DOHH2 (cell line): ENCODE data around the gene WASF2.

Source experiments
- H3F3A ChIP-seq: fragments of 200-600 bp; sonication (generic), shearing (Covaris generic); 2 replicates; pipeline ENCODE4 v1.6.0; 2016; ENCODE audit warnings: antibody characterized with exemption, mild to moderate bottlenecking; ENCODE audit not compliant: control insufficient read depth, insufficient read depth
- H3K27ac ChIP-seq: fragments of 200-600 bp; sonication (generic); 2 replicates; pipeline ENCODE4 v1.5.1; 2014; ENCODE audit warnings: low read depth, mild to moderate bottlenecking, low read length, moderate library complexity
- H3K27me3 ChIP-seq: fragments of 200-600 bp; sonication (generic); 2 replicates; pipeline ENCODE4 v1.6.1; 2014; ENCODE audit warnings: mild to moderate bottlenecking, low read length, mixed read lengths; ENCODE audit not compliant: control insufficient read depth
- H3K36me3 ChIP-seq: fragments of 200-600 bp; sonication (generic); 2 replicates; pipeline ENCODE4 v1.6.1; 2014; ENCODE audit warnings: mild to moderate bottlenecking, low read length, moderate library complexity, mixed read lengths; ENCODE audit not compliant: control insufficient read depth
- H3K4me1 ChIP-seq: fragments of 200-600 bp; sonication (generic); 2 replicates; pipeline ENCODE4 v1.6.1; 2014; ENCODE audit warnings: mild to moderate bottlenecking, low read length, mixed read lengths; ENCODE audit not compliant: control insufficient read depth
- H3K4me2 ChIP-seq: fragments of 200-600 bp; sonication (generic); 2 replicates; pipeline ENCODE4 v1.6.0; 2014; ENCODE audit warnings: mild to moderate bottlenecking, low read length, moderate library complexity
- H3K4me3 ChIP-seq: fragments of 200-600 bp; sonication (generic); 2 replicates; pipeline ENCODE4 v1.5.1; 2014; ENCODE audit warnings: mild to moderate bottlenecking, low read length, mixed read lengths
- H3K79me2 ChIP-seq: fragments of 200-600 bp; sonication (generic); 2 replicates; pipeline ENCODE4 v1.6.1; 2014; ENCODE audit warnings: mild to moderate bottlenecking, low read length, mixed read lengths; ENCODE audit not compliant: control insufficient read depth
- H3K9me2 ChIP-seq: fragments of 200-600 bp; sonication (generic); replicated peaks from 2 replicates; pipeline ENCODE4 v1.6.1; 2014; ENCODE audit warnings: mild to moderate bottlenecking, low read length, mixed read lengths; ENCODE audit not compliant: control insufficient read depth
- H3K9me3 ChIP-seq: fragments of 200-600 bp; sonication (generic); 2 replicates; pipeline ENCODE4 v1.6.1; 2014; ENCODE audit warnings: antibody characterized with exemption, low read length, mixed read lengths; ENCODE audit not compliant: control insufficient read depth, insufficient read depth
- H4K20me1 ChIP-seq: fragments of 200-600 bp; sonication (generic); 2 replicates; pipeline ENCODE4 v1.6.0; 2014; ENCODE audit warnings: low read depth, mild to moderate bottlenecking, antibody characterized with exemption, low read length, moderate library complexity; ENCODE audit not compliant: control insufficient read depth, insufficient read depth
- EZH2phosphoT487 ChIP-seq: fragments of 200-600 bp; sonication (generic); IDR thresholded peaks from 2 replicates; pipeline ENCODE4 v1.6.1; 2017; ENCODE audit warnings: borderline replicate concordance, mild to moderate bottlenecking, antibody characterized with exemption, low read length, moderate library complexity, mixed read lengths
- TF ChIP-seq, protein P1 (sequence below): fragments of 200-600 bp; sonication (generic); IDR thresholded peaks from one replicate; pipeline ENCODE4 v1.5.1; 2014; ENCODE audit warnings: antibody characterized with exemption, mild to moderate bottlenecking, low read depth, low read length; ENCODE audit not compliant: poor library complexity, severe bottlenecking

Gene WASF2

DNA sequence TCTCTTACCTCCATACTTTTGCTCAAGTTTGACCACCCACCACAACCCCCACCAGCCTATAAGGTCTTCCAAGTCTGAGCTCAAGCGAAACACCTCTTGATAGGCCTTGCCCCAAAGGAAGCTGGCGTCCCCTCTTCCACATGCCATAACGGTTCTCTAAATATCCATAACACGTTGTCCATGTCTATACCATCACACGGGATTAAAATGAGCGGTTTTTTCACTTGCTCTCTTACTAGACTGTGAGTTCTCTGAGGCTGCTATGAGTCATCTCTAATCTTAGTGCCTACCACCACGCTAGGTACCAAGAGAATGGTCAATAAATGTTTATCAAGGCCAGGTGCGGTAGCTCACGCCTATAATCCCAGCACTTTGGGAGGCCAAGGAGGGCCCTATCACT, 41.0 kb downstream of the WASF2 start:
- no peaks in the 10 kb centered on the region for H3K9me3 ChIP-seq
- H3K4me2 ChIP-seq: no peak overlapping the region
- H4K20me1 ChIP-seq: peaks cover 18% of the 10 kb centered on the region
- no peaks in the 10 kb centered on the region for H3K27me3 ChIP-seq
- no peak overlapping the region for H3K27ac ChIP-seq
- no peaks in the 10 kb centered on the region for H3K9me2 ChIP-seq
- peaks cover 4% of the 10 kb centered on the region for H3F3A ChIP-seq
- H3K4me1 ChIP-seq: peaks cover 37% of the 10 kb centered on the region
- peaks cover 16% of the 10 kb centered on the region for H3K36me3 ChIP-seq
- no peak for TF ChIP-seq EZH2phosphoT487
- TF ChIP-seq, protein P1, sequence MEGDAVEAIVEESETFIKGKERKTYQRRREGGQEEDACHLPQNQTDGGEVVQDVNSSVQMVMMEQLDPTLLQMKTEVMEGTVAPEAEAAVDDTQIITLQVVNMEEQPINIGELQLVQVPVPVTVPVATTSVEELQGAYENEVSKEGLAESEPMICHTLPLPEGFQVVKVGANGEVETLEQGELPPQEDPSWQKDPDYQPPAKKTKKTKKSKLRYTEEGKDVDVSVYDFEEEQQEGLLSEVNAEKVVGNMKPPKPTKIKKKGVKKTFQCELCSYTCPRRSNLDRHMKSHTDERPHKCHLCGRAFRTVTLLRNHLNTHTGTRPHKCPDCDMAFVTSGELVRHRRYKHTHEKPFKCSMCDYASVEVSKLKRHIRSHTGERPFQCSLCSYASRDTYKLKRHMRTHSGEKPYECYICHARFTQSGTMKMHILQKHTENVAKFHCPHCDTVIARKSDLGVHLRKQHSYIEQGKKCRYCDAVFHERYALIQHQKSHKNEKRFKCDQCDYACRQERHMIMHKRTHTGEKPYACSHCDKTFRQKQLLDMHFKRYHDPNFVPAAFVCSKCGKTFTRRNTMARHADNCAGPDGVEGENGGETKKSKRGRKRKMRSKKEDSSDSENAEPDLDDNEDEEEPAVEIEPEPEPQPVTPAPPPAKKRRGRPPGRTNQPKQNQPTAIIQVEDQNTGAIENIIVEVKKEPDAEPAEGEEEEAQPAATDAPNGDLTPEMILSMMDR: no peak
- peaks cover 68% of the 10 kb centered on the region for H3K79me2 ChIP-seq
- no peak overlapping the region for H3K4me3 ChIP-seq

DNA sequence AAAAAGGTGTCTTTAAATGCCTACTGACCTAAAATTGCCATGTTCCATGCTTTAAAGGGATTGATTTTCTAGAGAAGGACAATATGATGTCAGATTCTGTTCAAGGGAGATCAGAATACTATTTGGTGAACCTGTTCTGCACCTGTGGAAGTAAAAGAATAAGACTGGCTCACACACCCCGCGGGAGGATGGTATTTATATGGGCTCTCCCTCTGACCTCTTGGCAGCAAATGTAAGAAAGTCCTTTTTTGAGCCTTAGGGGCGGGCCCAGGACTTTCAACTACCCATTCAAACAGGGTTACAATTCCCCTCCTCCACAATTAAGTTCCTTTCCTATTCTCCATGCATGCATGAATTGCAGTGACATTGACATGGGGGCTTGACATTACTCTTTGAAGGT, 42.1 kb downstream of the WASF2 start:
- Histone ChIP-seq H3K27me3 (no peaks in the 10 kb centered on the region), H3K79me2 (peaks cover 71% of the 10 kb centered on the region), H3K9me2 (no peaks in the 10 kb centered on the region), H3K27ac (no peak overlapping the region), H3K9me3 (no peaks in the 10 kb centered on the region), H3K4me2 (no peak overlapping the region), H4K20me1 (peaks cover 18% of the 10 kb centered on the region), H3F3A (peaks cover 4% of the 10 kb centered on the region), H3K4me1 (peaks cover 38% of the 10 kb centered on the region), H3K4me3 (no peak overlapping the region), H3K36me3 (peaks cover 16% of the 10 kb centered on the region)
- no peak for TF ChIP-seq EZH2phosphoT487
- TF ChIP-seq, protein P1: no peak

DNA sequence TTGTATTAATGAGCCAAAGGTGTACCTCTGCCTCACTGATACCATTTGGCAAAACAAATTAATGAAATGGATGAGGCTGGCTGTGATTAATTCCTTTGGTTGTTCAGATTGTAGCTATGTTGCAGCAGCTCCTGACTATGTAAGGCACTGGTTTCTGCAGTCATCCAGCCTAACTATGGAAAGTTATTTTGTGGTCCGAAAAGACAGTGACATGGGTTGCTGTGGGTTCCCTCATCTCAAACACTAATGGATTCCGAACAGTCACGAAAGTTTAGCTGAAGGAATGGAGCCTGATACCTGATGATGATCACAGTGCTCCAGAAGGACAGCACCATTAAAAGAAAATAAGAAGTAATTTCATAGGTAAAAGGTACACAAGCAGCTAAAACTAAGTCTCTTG, 42.6 kb downstream of the WASF2 start:
- no peaks in the 10 kb centered on the region for H3K9me3 ChIP-seq
- TF ChIP-seq EZH2phosphoT487: no peak
- TF ChIP-seq, protein P1: no peak
- no peaks in the 10 kb centered on the region for H3K27me3 ChIP-seq

More for the DNA sequence above, 42.6 kb downstream of the WASF2 start:
- Histone ChIP-seq H3K36me3 (peaks cover 16% of the 10 kb centered on the region), H3K9me2 (no peaks in the 10 kb centered on the region), H3K27ac (no peak overlapping the region), H3K4me1 (peaks cover 43% of the 10 kb centered on the region), H3K4me3 (no peak overlapping the region), H3K4me2 (no peak overlapping the region), H3K79me2 (peaks cover 75% of the 10 kb centered on the region), H4K20me1 (peaks cover 18% of the 10 kb centered on the region), H3F3A (peaks cover 4% of the 10 kb centered on the region)
